Aorta (tissue), 5 donors: ENCODE data around the gene RGL4. TPM values are rescaled to one million over a fixed set of nuclear protein-coding genes. Genes with fewer than 3 reads are reported as not detected.

Source experiments
- ATAC-seq: fragments of 200-7000 bp; cut with Tn5 transposase; one replicate; pipeline ENCODE4 v1.9.1; 2022; ENCODE audit warnings: moderate library complexity; ENCODE audit not compliant: low FRiP score
- DNase-seq, 2 donors: peaks; one replicate each; pipeline ENCODE4 v3.0.0-alpha.2; 2020
- H3K27ac ChIP-seq, 2 donors: one replicate each; pipeline ENCODE4 v1.5.1; 2013; ENCODE audit warnings: low read length in 2 of 2, mild to moderate bottlenecking in 2 of 2, moderate library complexity in 2 of 2, control low read depth in 1 of 2, inconsistent platforms in 1 of 2, low read depth in 1 of 2
- H3K27me3 ChIP-seq, 2 donors: one replicate each; pipeline ENCODE4 v1.6.1; 2013; ENCODE audit warnings: control low read depth in 1 of 2, low read length in 1 of 2, mild to moderate bottlenecking in 1 of 2, moderate library complexity in 1 of 2; ENCODE audit not compliant: insufficient read depth in 2 of 2, control insufficient read depth in 1 of 2
- H3K36me3 ChIP-seq, 2 donors: one replicate each; pipeline ENCODE4 v1.6.1; 2013; ENCODE audit warnings: control low read depth in 1 of 2, low read length in 1 of 2, mild to moderate bottlenecking in 1 of 2; ENCODE audit not compliant: insufficient read depth in 2 of 2, control insufficient read depth in 1 of 2
- H3K4me1 ChIP-seq, 2 donors: one replicate each; pipeline ENCODE4 v1.6.1; 2013; ENCODE audit warnings: low read length in 2 of 2, control low read depth in 1 of 2, mild to moderate bottlenecking in 1 of 2, moderate library complexity in 1 of 2; ENCODE audit not compliant: insufficient read depth in 2 of 2, control insufficient read depth in 1 of 2
- H3K4me3 ChIP-seq, 2 donors: one replicate each; pipeline ENCODE4 v1.5.1; 2013; ENCODE audit warnings: low read length in 2 of 2, control low read depth in 1 of 2, mild to moderate bottlenecking in 1 of 2
- H3K9me3 ChIP-seq: one replicate; pipeline ENCODE4 v1.6.1; 2013; ENCODE audit warnings: mild to moderate bottlenecking, low read length; ENCODE audit not compliant: control insufficient read depth
- WGBS, 2 donors: extraction: QIAGEN DNeasy Blood & Tissue Kit; methylation state at CpG; one replicate each; pipeline ENCODE4 v1.1.7; 2013; 5-methylcytosine and 5-hydroxymethylcytosine counted together
- intact Hi-C, 2 donors: fragments of 100-400 bp; cut with DNase I; formaldehyde crosslinking; loops; one replicate each; pipeline versions ENCODE4 v1.14.2 to v1.15.0; 2022
- polyA plus RNA-seq, 2 donors: library from polyadenylated mRNA; stranded (reverse); fragments of 200-250 nt; gene quantifications; one replicate each; pipeline ENCODE4 v1.2.3, GENCODE V29; 2013
- total RNA-seq, 2 donors: library from RNA; stranded (reverse); fragmentation: NEBNext Ultra II Directional; extraction: Animal tissue kit (Norgen Biotek cat#: 25700); gene quantifications; one replicate each; pipeline ENCODE4 v1.2.1, GENCODE V29; 2021
- donor health status: healthy with polysubstance abuse.
- donor health status: Bipolar disorder and iron deficiency.
- donor health status: DM: no; HTN: no; CAD: no.
- donor health status: DM: no; HTN: no; CAD: no.
- donor health status: DM: yes; HTN: yes; CAD: no.

RGL4 gene
- total and polyA plus RNA-seq, 4 donors, result 0.59 to 1.4 (median 0.93) TPM

DNA sequence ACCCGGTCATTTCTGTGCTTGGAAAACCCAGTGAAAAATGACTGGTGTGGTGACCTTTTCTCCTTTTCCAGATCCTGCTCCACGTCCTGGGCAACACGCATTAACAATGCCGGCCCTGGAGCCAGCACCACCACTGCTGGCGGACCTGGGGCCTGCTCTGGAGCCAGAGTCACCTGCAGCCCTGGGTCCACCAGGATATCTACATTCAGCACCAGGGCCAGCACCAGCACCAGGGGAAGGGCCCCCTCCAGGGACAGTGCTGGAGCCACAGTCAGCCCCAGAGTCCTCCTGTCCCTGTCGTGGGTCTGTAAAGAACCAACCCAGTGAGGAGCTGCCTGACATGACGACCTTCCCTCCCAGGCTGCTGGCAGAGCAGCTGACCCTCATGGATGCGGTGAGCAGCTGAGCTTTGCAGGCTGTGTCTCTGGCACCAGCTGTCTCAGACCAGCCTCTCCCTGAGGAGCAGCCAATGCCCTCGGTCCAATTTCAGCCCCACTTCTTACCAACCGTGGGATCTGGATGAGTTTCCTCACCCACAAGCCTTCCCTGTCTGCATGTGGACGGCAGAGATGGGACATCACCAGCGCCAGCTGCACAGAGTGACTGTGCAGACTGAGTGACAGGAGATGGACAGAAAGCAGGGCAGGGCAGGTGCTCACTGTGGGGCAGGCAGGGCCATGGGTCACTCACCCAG is 1.9 kb downstream of the RGL4 start:
- no peaks in the 10 kb centered on the region for H3K9me3 ChIP-seq
- intact Hi-C loops, result no loop called here
- no peaks in the 10 kb centered on the region for H3K36me3 ChIP-seq
- ATAC-seq (no peak), DNase-seq (no peak)
- H3K4me3 ChIP-seq, result no peak overlapping the region
- WGBS, 2 donors, result 89 to 95% methylated on average over 11 to 12 of the region's 12 CpGs
- no peaks in the 10 kb centered on the region for H3K4me1 ChIP-seq
- no peaks in the 10 kb centered on the region for H3K27me3 ChIP-seq
- H3K27ac ChIP-seq, result no peak overlapping the region

DNA sequence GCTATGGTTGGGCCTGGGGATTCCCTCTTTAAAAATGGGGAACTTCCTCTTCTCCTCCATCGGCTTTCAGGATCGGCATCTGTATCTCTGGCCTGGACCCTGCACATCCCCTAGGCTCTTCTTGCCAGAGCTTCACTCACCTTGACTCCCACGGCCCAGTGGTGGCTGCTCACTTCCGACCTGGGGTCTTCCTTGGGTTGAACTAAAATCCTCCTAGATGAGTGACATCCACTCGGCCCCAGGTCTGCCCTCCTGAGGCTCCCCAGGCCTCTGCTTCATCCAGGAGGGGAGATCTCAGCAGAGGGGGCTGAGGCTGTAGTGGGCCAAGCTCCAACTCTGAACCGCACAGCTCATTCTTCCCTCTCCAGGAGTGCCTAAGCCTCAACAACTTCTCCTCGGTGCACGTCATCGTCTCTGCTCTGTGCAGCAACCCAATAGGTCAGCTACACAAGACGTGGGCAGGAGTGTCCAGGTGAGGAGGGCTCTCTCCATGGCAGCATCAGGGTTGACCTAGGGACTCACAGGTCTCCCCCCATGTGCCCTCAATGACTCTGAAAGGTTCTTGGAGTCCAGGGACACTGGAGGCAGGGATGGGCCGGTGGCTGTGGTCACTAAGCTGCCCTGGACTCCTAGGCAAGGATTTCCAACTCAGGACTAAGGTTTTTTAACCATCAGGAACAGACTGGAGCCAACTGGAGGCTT is 3.3 kb downstream of the RGL4 start:
- intact Hi-C loops, result no loop called here
- ATAC-seq (no peak), DNase-seq (peak; percentile 32 to 55)
- no peaks in the 10 kb centered on the region for H3K36me3 ChIP-seq
- no peaks in the 10 kb centered on the region for H3K27me3 ChIP-seq
- WGBS, 2 donors, result 92 to 95% methylated on average over 11 of the region's 11 CpGs
- no peaks in the 10 kb centered on the region for H3K4me1 ChIP-seq
- no peak overlapping the region for H3K27ac ChIP-seq
- H3K4me3 ChIP-seq, result no peak overlapping the region
- H3K9me3 ChIP-seq, result no peaks in the 10 kb centered on the region

DNA sequence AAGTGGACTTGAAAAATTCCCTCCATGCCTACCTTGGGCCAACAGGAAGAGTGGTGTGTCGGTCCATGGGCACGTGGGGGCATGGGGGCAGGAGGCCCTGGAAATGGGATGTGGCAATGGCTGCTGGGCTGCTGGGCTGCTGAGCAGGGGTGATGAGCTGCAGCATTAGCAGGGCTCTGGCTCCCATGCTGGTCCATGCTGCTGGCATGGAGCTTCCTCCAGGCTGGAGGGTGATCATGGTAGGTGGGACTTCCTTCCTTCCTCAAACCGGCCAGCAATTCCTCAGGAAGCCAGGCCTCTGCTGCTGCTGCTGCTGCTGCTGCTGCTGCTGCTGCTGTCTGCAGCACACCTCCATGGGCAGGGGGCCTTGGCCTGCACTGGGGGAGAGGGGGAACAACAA is 4.3 kb downstream of the RGL4 start:
- H3K27ac ChIP-seq, result no peak overlapping the region
- ATAC-seq (no peak), DNase-seq (no peak)
- H3K36me3 ChIP-seq, result no peaks in the 10 kb centered on the region
- WGBS, 2 donors, result 83 to 92% methylated on average over 3 of the region's 3 CpGs
- intact Hi-C loops, result no loop called here
- H3K27me3 ChIP-seq, result no peaks in the 10 kb centered on the region
- no peaks in the 10 kb centered on the region for H3K9me3 ChIP-seq
- no peaks in the 10 kb centered on the region for H3K4me1 ChIP-seq
- H3K4me3 ChIP-seq, result no peak overlapping the region

DNA sequence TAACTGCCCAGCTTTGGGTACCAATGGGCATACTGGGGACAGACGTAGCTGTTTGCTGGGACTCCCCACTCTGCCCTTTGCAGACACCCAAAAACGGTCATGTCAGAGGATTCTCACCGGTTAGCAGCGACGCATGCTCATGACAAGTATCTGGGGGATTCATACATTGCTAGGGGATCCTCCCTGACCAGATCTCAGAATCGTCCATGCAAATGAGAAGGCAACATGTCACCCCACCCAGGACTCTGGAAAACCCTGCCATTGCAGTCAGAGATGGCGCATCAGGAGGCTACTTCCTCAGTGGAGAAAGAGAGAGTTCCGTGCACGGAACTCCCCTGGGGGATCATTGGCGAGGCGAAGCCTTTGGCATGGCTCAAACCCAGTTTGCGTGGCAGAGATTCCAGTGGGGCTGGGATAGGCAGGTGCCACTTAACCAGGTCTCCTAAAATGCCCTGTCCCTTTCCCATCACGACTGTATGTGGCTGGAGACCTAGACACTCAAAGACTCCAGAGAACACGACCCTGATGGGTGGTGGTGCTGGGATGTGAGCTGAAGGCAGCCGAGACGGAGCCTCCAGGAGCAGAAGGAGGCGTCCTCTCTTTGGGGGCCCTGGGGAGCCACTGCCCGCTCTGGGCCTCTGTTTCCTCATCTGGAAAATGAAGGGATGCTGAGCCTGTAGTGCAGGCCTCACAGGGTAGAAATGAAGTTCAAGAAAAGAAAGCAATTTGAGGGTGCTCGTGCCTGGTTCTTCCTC is 4.9 kb downstream of the RGL4 start:
- H3K4me1 ChIP-seq, result no peaks in the 10 kb centered on the region
- no peak overlapping the region for H3K4me3 ChIP-seq
- H3K27me3 ChIP-seq, result no peaks in the 10 kb centered on the region
- H3K36me3 ChIP-seq, result no peaks in the 10 kb centered on the region
- H3K9me3 ChIP-seq, result no peaks in the 10 kb centered on the region
- intact Hi-C loops, result no loop called here
- 92 to 93% methylated on average over 19 of the region's 19 CpGs for WGBS, 2 donors
- H3K27ac ChIP-seq, result no peak overlapping the region
- DNase-seq (no peak), ATAC-seq (no peak)

DNA sequence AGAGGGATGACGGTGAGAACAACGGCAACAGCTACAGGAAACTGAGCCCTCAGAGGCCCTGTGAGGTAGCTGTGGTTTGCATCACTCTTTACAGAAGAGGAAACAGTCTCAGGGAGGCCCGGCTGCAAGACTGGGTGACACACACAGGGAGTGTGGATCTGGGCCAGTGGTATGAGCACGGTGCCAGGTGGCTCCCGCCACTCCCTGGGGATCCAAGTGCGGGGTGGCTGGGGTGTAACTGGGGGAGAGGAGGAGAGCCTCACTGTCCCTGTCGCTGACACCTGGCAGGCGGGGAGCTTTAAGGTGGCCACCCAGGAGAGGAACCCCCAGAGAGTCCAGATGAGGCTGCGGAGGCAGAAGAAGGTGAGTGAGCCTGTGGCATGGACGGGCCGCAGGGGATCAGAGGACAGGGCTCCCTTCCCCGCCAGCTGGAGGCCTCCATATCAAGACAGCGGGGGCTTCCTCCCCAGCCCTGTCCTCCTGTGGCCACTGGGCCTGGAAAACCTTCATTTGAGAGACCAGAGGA is 5.6 kb downstream of the RGL4 start:
- intact Hi-C loops, result no loop called here
- no peaks in the 10 kb centered on the region for H3K36me3 ChIP-seq
- WGBS, 2 donors, result 71 to 75% methylated on average over 13 of the region's 13 CpGs

DNA sequence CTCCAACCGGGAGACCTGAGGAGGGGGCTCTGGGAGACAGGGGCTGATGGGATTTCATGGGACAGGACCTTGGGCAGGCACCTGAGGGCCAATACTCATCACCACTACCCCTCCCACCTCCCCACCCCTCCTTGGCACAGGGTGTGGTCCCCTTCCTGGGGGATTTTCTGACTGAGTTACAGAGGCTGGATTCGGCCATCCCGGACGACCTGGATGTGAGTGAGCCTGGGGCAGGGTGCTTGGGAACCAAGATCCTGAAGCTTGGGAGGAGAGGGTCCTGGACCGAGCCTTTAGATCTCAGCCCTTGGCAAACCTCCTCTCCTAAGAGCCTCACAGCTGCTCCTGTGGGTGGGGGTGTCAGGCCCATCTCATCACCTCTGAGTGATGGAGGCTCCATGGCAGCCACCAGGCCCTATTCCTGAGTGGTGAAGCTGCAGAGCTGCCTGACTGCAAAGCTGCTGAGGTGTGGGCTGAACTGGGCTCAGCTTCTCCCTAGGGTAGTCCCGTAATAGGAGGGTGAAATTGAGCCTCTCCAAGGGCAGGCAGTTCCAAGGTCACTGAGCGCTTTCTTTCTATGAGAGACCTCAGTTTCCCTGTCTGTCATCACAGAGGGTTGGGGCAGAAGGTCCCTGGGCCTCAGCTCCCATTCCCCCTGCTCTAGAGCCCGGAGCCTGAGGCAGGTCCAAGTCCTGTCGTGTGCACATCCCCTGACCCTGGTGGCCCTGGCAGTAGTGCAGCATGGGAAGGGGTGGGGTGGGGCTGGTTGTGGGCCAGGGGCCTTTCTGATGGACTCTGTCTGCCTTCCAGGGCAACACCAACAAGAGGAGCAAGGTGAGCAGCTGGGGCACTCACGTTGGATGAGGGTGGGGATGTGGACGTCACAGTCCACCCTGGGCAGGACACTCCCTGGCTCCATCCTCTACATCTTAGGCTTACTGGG is 6.5 kb downstream of the RGL4 start:
- Histone ChIP-seq H3K9me3 (no peaks in the 10 kb centered on the region), H3K36me3 (no peaks in the 10 kb centered on the region), H3K27me3 (no peaks in the 10 kb centered on the region), H3K27ac (no peak overlapping the region), H3K4me1 (no peaks in the 10 kb centered on the region), H3K4me3 (no peak overlapping the region)
- WGBS, 2 donors, result 91 to 93% methylated on average over 11 of the region's 11 CpGs
- DNase-seq, result peak in 1 of 2 donors; percentile 52
- no peak for ATAC-seq
- intact Hi-C loops, result no loop called here

More for the DNA sequence above, 5.6 kb downstream of the RGL4 start:
- ATAC-seq, result peak; percentile 53
- Histone ChIP-seq H3K27me3 (no peaks in the 10 kb centered on the region), H3K4me3 (no peak overlapping the region), H3K27ac (no peak overlapping the region), H3K9me3 (no peaks in the 10 kb centered on the region), H3K4me1 (no peaks in the 10 kb centered on the region)
- DNase-seq, result peak in 1 of 2 donors; percentile 61

DNA sequence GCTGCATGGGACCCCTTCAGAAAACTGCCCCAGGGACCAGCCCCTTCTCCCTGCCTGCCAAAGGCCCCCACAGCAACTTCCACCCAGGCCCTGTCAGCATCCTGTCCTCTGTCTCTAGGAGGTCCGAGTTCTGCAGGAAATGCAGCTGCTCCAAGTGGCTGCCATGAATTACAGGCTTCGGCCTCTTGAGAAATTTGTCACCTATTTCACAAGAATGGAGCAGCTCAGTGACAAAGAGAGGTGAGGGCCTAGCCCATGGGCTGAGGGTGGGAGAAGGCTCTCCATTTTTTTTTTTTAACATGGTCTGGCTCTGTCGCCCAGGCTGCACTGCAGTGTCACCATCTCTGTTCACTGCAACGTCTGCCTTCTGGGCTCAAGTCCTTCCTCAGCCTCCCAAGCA is 7.3 kb downstream of the RGL4 start:
- DNase-seq (no peak), ATAC-seq (no peak)
- H3K9me3 ChIP-seq, result no peaks in the 10 kb centered on the region
- H3K27me3 ChIP-seq, result no peaks in the 10 kb centered on the region
- no peak overlapping the region for H3K27ac ChIP-seq
- no peak overlapping the region for H3K4me3 ChIP-seq
- no peaks in the 10 kb centered on the region for H3K4me1 ChIP-seq
- intact Hi-C loops, result no loop called here
- H3K36me3 ChIP-seq, result no peaks in the 10 kb centered on the region
- WGBS, 2 donors, result 79 to 81% methylated on average over 4 of the region's 4 CpGs

DNA sequence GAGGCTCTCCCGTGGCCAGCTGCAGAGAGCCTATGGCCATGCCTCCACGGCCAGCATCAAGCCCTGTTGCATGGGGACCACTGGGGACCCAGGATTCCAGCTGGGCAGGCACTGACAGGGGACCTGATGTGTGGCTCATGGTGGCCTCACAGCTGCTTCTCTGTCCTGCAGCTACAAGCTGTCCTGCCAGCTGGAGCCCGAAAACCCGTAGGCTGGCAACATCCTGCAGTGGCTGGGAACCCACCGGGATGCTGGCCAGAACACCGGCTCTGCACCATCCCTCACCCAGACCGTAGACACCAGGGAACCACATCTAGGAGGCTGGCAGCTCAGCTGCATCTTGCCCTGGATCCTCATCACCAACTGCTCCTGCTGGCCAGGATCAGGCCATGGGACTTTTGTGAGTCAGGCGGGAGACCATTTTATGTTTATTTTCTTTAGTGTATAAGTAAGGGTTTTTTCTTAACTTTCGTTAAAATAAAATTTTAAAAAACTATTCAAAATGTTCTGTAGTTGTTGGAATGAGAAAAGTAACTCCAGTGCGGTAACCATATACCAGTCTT is 7.9 kb downstream of the RGL4 start:
- no peak overlapping the region for H3K27ac ChIP-seq
- DNase-seq (no peak), ATAC-seq (no peak)
- intact Hi-C loops, result no loop called here
- H3K4me1 ChIP-seq, result no peaks in the 10 kb centered on the region
- no peaks in the 10 kb centered on the region for H3K36me3 ChIP-seq
- no peak overlapping the region for H3K4me3 ChIP-seq
- H3K9me3 ChIP-seq, result no peaks in the 10 kb centered on the region
- H3K27me3 ChIP-seq, result no peaks in the 10 kb centered on the region
- WGBS, 2 donors, result 87 to 89% methylated on average over 10 of the region's 10 CpGs
